Activated T-helper 1 cell treated with anti-CD3 and anti-CD28 coated beads, Interleukin-2, amount 50 U/mL, for 16 hours (primary cell): ENCODE data around the gene MAPK1.
"Not testable (repeated sequence)": the region's sequence is repeated elsewhere in the genome, so short reads cannot be mapped to it uniquely, and the experiment has no call there.

Experiments
- DNase-seq, 2 donors: peaks; one replicate each; pipeline ENCODE4 v3.0.0-alpha.2; 2020; ENCODE audit warnings: low read depth in 1 of 2, low spot score in 1 of 2

Gene MAPK1

GRCh38 chr22:21867528-21868266 lies at the start of gene MAPK1:
Gene MAPK1, minus strand, starts transcription at chr22:21867645. Its CDS starts 205 bp downstream, at chr22:21867440.
- peak; percentile 83 to 92 for DNase-seq

GRCh38 chr22:21916309-21916918 lies 49.0 kb upstream of the MAPK1 start:
- DNase-seq, result no peak

- no peak for DNase-seq
Measured at GRCh38 chr22:21915624-21916308, 48.3 kb upstream of the MAPK1 start.

DNA sequence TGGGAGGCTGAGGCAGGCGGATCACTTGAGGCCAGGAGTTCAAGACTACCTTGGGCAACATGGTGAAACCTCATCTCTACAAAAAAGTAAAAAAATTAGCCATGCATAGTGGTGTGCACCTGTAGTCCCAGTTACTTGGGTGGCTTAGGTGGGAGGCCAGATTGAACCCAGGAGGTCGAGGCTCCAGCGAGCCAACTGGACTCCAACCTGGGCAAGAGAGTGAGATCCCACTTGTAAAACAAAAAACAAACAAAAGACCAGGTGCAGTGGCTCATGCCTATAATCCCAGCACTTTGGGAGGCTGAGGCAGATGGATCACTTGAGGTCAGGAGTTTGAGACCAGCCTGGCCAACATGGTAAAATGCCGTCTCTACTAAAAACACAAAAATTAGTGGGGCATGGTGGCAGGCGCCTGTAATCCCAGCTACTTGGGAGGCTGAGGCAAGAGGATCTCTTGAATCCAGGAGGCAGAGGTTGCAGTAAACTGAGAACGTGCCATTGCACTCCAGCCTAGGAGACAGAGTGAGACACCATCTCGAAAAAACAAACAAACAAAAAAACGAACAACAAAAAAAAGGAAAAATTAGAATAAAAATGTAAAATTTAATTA lies 46.7 kb upstream of the MAPK1 start:
- not testable (repeated sequence) for DNase-seq

DNA sequence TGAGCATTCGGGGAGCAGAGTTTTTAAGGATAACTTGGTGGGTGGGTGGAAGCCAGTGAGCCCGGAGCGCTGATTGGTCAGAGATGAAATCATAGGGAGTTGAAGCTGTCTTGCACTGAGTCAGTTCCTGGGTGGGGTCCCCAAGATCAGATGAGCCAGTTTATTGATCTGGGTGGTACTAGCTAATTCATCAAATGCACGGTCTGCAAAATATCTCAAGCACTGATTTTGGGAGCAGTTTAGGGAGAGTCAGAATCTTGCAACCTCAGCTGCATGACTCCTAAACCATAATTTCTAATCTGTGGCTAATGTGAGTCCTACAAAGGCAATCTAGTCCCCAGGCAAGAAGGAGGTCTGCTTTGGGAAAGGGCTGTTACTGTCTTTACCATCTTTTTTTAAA lies 42.9 kb upstream of the MAPK1 start:
- DNase-seq, result not testable (repeated sequence)

DNA sequence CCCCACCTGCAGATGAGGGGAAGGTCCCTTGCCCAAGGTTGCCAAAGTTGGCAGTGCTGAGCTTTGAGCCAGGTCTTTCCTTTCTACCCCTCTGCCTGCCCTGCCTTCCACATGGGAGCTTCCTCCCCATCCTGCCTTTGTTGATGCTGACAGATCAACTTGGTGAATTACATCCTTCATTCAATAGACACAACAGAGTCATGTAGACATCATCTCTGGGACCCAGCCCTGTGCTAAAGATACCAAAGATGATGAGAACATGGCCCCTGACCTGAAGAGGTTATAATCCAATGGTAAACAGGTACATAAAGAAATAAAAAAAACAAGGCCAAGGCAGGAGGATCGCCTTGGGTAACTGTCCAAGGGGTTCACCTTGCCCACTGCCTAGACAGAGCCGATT lies 42.4 kb upstream of the MAPK1 start:
- no peak for DNase-seq

GRCh38 chr22:21907638-21908522 lies 40.4 kb upstream of the MAPK1 start:
- no peak for DNase-seq

GRCh38 chr22:21905234-21905633 lies 37.8 kb upstream of the MAPK1 start:
- DNase-seq, result not testable (repeated sequence)

DNA sequence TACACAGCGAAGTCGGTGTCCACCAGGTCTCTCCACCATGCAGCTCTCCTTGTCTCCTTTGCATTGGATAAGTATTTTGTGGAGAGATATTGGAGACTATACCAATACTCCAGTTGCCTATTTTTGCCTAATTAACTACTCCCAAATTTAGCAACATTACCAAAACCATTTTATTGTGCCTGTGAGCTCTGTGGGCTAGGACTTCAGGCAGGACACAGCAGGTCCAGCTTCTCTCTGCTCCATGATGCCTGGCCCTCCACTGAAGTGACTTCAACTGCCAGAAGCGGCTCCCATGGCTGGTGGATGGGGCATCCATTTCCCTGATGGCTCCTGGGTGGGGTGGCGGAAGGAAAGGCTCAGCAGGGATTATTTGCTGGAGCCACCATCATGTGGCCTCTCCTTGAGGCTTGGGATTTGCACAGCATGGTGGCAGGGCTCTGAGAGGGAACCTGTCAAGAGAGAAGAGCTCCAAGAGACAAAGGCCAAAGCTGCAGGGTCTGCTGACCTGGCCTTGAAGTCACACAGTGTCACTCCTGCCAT lies 36.9 kb upstream of the MAPK1 start:
- no peak for DNase-seq

DNA sequence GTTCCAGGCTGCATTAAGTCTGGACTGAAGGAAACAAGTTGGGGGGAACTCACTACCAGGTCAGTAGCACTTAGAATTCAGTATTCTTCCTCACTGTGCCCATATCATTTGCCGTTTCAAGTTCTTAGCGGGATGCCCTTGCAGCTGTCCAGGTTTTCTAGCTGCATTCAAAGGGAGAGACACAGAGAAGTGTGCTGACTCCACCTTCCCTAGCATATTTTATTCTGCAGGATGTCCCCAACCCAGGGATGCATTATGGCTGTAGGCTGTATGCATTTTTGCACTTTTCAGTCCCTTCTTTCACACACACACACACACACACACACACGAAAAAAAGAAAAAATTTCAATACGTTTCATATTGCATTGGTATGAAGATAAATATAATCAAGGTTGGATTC lies 35.8 kb upstream of the MAPK1 start:
- DNase-seq, result no peak

- DNase-seq, result no peak
Measured at GRCh38 chr22:21902296-21903087, 35.0 kb upstream of the MAPK1 start.

- no peak for DNase-seq
Measured at GRCh38 chr22:21898354-21898896, 31.0 kb upstream of the MAPK1 start.

GRCh38 chr22:21896951-21897513 lies 29.6 kb upstream of the MAPK1 start:
- no peak for DNase-seq

GRCh38 chr22:21896275-21896674 lies 28.8 kb upstream of the MAPK1 start:
- not testable (repeated sequence) for DNase-seq

GRCh38 chr22:21894799-21895198 lies 27.4 kb upstream of the MAPK1 start:
- no peak for DNase-seq

GRCh38 chr22:21889251-21889990 lies 22.0 kb upstream of the MAPK1 start:
- DNase-seq, result no peak

- no peak for DNase-seq
Measured at GRCh38 chr22:21887841-21888240, 20.4 kb upstream of the MAPK1 start.

DNA sequence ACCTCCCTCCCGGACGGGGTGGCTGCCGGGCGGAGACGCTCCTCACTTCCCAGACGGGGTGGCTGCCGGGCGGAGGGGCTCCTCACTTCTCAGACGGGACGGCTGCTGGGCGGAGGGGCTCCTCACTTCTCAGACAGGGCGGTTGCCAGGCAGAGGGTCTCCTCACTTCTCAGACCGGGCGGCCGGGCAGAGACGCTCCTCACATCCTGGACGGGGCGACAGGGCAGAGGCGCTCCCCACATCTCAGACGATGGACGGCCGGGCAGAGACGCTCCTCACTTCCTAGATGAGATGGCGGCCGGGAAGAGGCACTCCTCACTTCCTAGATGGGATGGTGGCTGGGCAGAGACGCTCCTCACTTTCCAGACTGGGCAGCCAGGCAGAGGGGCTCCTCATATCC lies 16.5 kb upstream of the MAPK1 start:
- DNase-seq, result not testable (repeated sequence)
